Measurements from ENCODE around the gene CNPY3.

DNA sequence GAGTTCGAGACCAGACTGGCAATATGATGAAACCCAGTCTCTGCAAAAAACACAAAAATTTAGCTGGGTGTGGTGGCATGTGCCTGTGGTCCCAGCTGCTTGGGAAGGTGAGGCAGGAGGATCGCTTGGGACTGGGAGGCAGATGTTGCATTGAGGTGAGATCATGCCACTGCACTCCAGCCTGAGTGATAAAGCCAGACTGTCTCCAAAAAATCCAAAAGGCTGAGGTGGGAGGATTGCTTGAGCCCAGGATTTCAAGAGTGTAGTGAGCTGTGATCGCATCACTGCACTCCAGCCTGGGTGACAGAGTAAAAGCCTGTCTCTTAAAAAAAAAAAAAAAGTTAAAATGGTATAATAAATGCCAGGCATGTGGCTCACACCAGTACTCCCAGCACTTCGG lies 14.7 kb upstream of the CNPY3 start:
- TF ChIP-seq CTCF (conservative IDR thresholded peaks at IDR 0.05 in 1 of 2, IDR thresholded peaks at IDR 0.05 in 1 of 2; ENCODE audit: low read depth in 1 of 2, low read length in 2 of 2) (no peak), EZH2 (IDR thresholded peaks at IDR 0.05; ENCODE audit: low read length, missing control alignments) (no peak)

Measured in fibroblast of lung (primary cell).